HepG2 (cell line): ENCODE measurements around the gene RPL3. TPM values are rescaled to one million over a fixed set of nuclear protein-coding genes. Genes with fewer than 3 reads are reported as not detected.
A peak's percentile ranks its signal among the peaks of the same experiment; 100 is the strongest.

Experiments
- CREB1 ChIP-seq, 2 experiments: fragments of 450-650 bp in 1 of 2; IDR thresholded peaks; 2 replicates each; pipeline ENCODE4 v1.6.1; 2016 to 2017; ENCODE audit warnings: control low read depth in 1 of 2, mild to moderate bottlenecking in 1 of 2, missing compliant biosample characterization in 1 of 2, missing genetic modification characterization in 1 of 2
- ELF3 ChIP-seq: IDR thresholded peaks from 2 replicates; pipeline ENCODE4 v1.6.1; 2016; ENCODE audit warnings: missing genetic modification reagents, missing compliant biosample characterization
- FOSL2 ChIP-seq: sonication (generic); formaldehyde crosslinking; IDR thresholded peaks from 2 replicates; pipeline ENCODE4 v1.4.0; 2020; ENCODE audit warnings: missing genetic modification reagents
- MED1 ChIP-seq: sonication (generic); formaldehyde crosslinking; IDR thresholded peaks from 2 replicates; pipeline ENCODE4 v1.4.0; 2020; ENCODE audit warnings: missing genetic modification reagents
- NCOA2 ChIP-seq: sonication (generic); formaldehyde crosslinking; IDR thresholded peaks from 2 replicates; pipeline ENCODE4 v1.8.0; 2022; ENCODE audit warnings: inconsistent platforms
- PITX1 ChIP-seq: sonication (generic); formaldehyde crosslinking; IDR thresholded peaks from 2 replicates; pipeline ENCODE4 v1.5.1; 2020; ENCODE audit warnings: mild to moderate bottlenecking, missing genetic modification reagents
- RXRA ChIP-seq: sonication (generic); formaldehyde crosslinking; IDR thresholded peaks from 2 replicates; pipeline ENCODE4 v1.5.1; 2020; ENCODE audit warnings: missing genetic modification reagents
- THAP11 ChIP-seq: IDR thresholded peaks from 2 replicates; pipeline ENCODE4 v1.6.1; 2016; ENCODE audit warnings: missing biosample characterization, missing genetic modification reagents
- TIGD3 ChIP-seq: sonication (generic); formaldehyde crosslinking; IDR thresholded peaks from 2 replicates; pipeline ENCODE4 v1.5.1; 2020; ENCODE audit warnings: mild to moderate bottlenecking, missing genetic modification reagents, borderline replicate concordance
- ZBTB20 ChIP-seq: sonication (generic); formaldehyde crosslinking; IDR thresholded peaks from 2 replicates; pipeline ENCODE4 v1.8.1; 2023; ENCODE audit warnings: missing genetic modification reagents, low read depth, mild to moderate bottlenecking, borderline replicate concordance
- ZFP37 ChIP-seq: sonication (generic); formaldehyde crosslinking; IDR thresholded peaks from 2 replicates; pipeline ENCODE4 v1.4.0; 2020; ENCODE audit warnings: missing genetic modification reagents, borderline replicate concordance
- ZFX ChIP-seq: sonication (generic); formaldehyde crosslinking; IDR thresholded peaks from 2 replicates; pipeline ENCODE4 v1.4.0; 2020; ENCODE audit warnings: mild to moderate bottlenecking, low read depth, missing genetic modification reagents, moderate library complexity
- ZHX2 ChIP-seq, 2 experiments: sonication (generic) in 1 of 2; formaldehyde crosslinking in 1 of 2; IDR thresholded peaks; 2 replicates each; pipeline versions ENCODE4 v1.6.1 to v1.9.0; 2014 to 2022; ENCODE audit warnings: antibody characterized with exemption in 1 of 2, borderline replicate concordance in 1 of 2, inconsistent platforms in 1 of 2, low read depth in 1 of 2, missing genetic modification reagents in 1 of 2
- ZNF432 ChIP-seq: sonication (generic); formaldehyde crosslinking; IDR thresholded peaks from 2 replicates; pipeline ENCODE4 v1.5.0; 2020; ENCODE audit warnings: missing genetic modification reagents, mild to moderate bottlenecking, borderline replicate concordance
- ZNF564 ChIP-seq: sonication (generic); formaldehyde crosslinking; IDR thresholded peaks from 2 replicates; pipeline ENCODE4 v1.8.1; 2023; ENCODE audit warnings: mild to moderate bottlenecking, missing genetic modification reagents
- ZNF768 ChIP-seq: sonication (generic); formaldehyde crosslinking; IDR thresholded peaks from 2 replicates; pipeline ENCODE4 v1.4.0; 2020; ENCODE audit warnings: missing genetic modification reagents
- ZNF775 ChIP-seq: sonication (generic); formaldehyde crosslinking; IDR thresholded peaks from 2 replicates; pipeline ENCODE4 v1.4.0; 2020; ENCODE audit warnings: missing genetic modification reagents, mild to moderate bottlenecking, moderate library complexity, borderline replicate concordance
- polyA plus RNA-seq, 8 experiments: library from polyadenylated mRNA; depleted of rRNA in 3 of 8; stranded (reverse) in 7 of 8; unstranded in 1 of 8; fragments of >200 nt; fragmentation: Illumina TruSeq in 4 of 8; extraction: Trizol in 4 of 8; gene quantifications; 2 replicates each; pipeline versions ENCODE4 v1.2.1 to v1.2.3, GENCODE V29; 2011 to 2016; ENCODE audit warnings: low read depth in 4 of 8, missing spikeins in 1 of 8, mixed read lengths in 1 of 8; ENCODE audit not compliant: insufficient read depth in 1 of 8
- total RNA-seq, 5 experiments: library from RNA; depleted of rRNA; stranded (reverse); fragments of >200 nt; fragmentation: Illumina TruSeq; extraction: Trizol; gene quantifications; 2 replicates each; pipeline ENCODE4 v1.2.3, GENCODE V29; 2016; ENCODE audit warnings: low read depth in 1 of 5

The RPL3 gene
- total and polyA plus RNA-seq, 2 of the 13 experiments (the other 11 are each of a cell fraction or from before 2014, with no cell fraction given): 1,051 to 3,279 TPM

- TF ChIP-seq ZHX2 (IDR thresholded peaks at IDR 0.05; ENCODE audit: low read depth): no peak
- no peak for TF ChIP-seq ZHX2 (CRISPR knock-in tag; IDR thresholded peaks at IDR 0.05; ENCODE audit: borderline replicate concordance)
- TF ChIP-seq ZNF432 (CRISPR knock-in tag): no peak
- 0 out of 2 replicates have a peak, but pooled peaks have one; percentile 15 for TF ChIP-seq ZBTB20
- 0 out of 2 replicates have a peak, but pooled peaks have one; percentile 53 for TF ChIP-seq ELF3 (CRISPR knock-in tag)
- peak; percentile 18; the same call in 1 of the 2 replicates for TF ChIP-seq FOSL2 (CRISPR knock-in tag)
- TF ChIP-seq ZFX (CRISPR knock-in tag): peak; percentile 29; the same call in 1 of the 2 replicates
- no peak for TF ChIP-seq ZNF564
- TF ChIP-seq PITX1: peak; percentile 69; the same call in 1 of the 2 replicates
- TF ChIP-seq MED1 (CRISPR knock-in tag): peak; percentile 62
- TF ChIP-seq ZNF768 (CRISPR knock-in tag): peak; percentile 83
- no peak for TF ChIP-seq CREB1 (IDR thresholded peaks at IDR 0.05)
- TF ChIP-seq CREB1 (CRISPR knock-in tag; IDR thresholded peaks at IDR 0.05): peak; percentile 47; the same call in 1 of the 2 replicates
- TF ChIP-seq NCOA2 (CRISPR knock-in tag): 0 out of 2 replicates have a peak, but pooled peaks have one; percentile 16
- 0 out of 2 replicates have a peak, but pooled peaks have one; percentile 29 for TF ChIP-seq RXRA
- no peak for TF ChIP-seq ZNF775 (CRISPR knock-in tag)
- TF ChIP-seq THAP11 (CRISPR knock-in tag): no peak
- TF ChIP-seq ZFP37 (CRISPR knock-in tag): 0 out of 2 replicates have a peak, but pooled peaks have one; percentile 35
- TF ChIP-seq TIGD3: no peak
These were observed 52.9 kb downstream of the RPL3 start (continued) for GRCh38 chr22:39266398-39267030.
